HG02943 (cell line): ENCODE measurements around the gene MEGF8.
A peak's percentile ranks its signal among the peaks of the same experiment; 100 is the strongest.

Source experiments
- ATAC-seq: cut with Tn5 transposase; IDR thresholded peaks from one replicate; pipeline ENCODE4 v1.9.1; 2021; ENCODE audit warnings: mild to moderate bottlenecking, low read depth, moderate library complexity; ENCODE audit not compliant: unreplicated experiment

MEGF8 gene

GRCh38 chr19:42406111-42406510 is 80.7 kb downstream of the MEGF8 start:
- ATAC-seq, result no peak

GRCh38 chr19:42407085-42407815 is 81.8 kb downstream of the MEGF8 start:
- no peak for ATAC-seq

GRCh38 chr19:42407816-42408175 is 82.4 kb downstream of the MEGF8 start:
- no peak for ATAC-seq

GRCh38 chr19:42409477-42409876 is 84.0 kb downstream of the MEGF8 start:
- ATAC-seq, result no peak

- ATAC-seq, result no peak
Observed at GRCh38 chr19:42410371-42410770, 84.9 kb downstream of the MEGF8 start.

GRCh38 chr19:42411581-42412178 is 86.2 kb downstream of the MEGF8 start:
- no peak for ATAC-seq

- ATAC-seq, result no peak
Observed at GRCh38 chr19:42412227-42412626, 86.8 kb downstream of the MEGF8 start.

GRCh38 chr19:42412661-42413076 is 87.2 kb downstream of the MEGF8 start:
- no peak for ATAC-seq

- no peak for ATAC-seq
Observed at GRCh38 chr19:42419309-42419708, 93.9 kb downstream of the MEGF8 start.

GRCh38 chr19:42420055-42420544 is 94.7 kb downstream of the MEGF8 start:
- ATAC-seq, result no peak

GRCh38 chr19:42421101-42421500 is 95.7 kb downstream of the MEGF8 start:
- no peak for ATAC-seq

- ATAC-seq, result no peak
Observed at GRCh38 chr19:42421591-42422031, 96.2 kb downstream of the MEGF8 start.

- no peak for ATAC-seq
Observed at GRCh38 chr19:42422092-42422900, 96.9 kb downstream of the MEGF8 start.

GRCh38 chr19:42422901-42423461 is 97.5 kb downstream of the MEGF8 start:
- peak; percentile 31 for ATAC-seq

- ATAC-seq, result peak; percentile 67
Observed at GRCh38 chr19:42423462-42424344, 98.3 kb downstream of the MEGF8 start.

- ATAC-seq, result no peak
Observed at GRCh38 chr19:42424345-42424707, 98.9 kb downstream of the MEGF8 start.

- ATAC-seq, result no peak
Observed at GRCh38 chr19:42424712-42425131, 99.3 kb downstream of the MEGF8 start.

- ATAC-seq, result no peak
Observed at GRCh38 chr19:42426643-42427042, 101.2 kb downstream of the MEGF8 start.

GRCh38 chr19:42427313-42427712 is 101.9 kb downstream of the MEGF8 start, which contains the start of gene LIPE:
TSS of gene LIPE (minus strand) at chr19:42427388. CDS start at chr19:42427149, 239 bp downstream.
- no peak for ATAC-seq
